SKM-1 treated with dmso at 0.1 percent for 144 hours (cell line): ENCODE results near the gene P3H2.

Experiments
- DNase-seq: peaks from one replicate; lab custom pipeline; 2025; ENCODE audit not compliant: unreplicated experiment; lab: John Stamatoyannopoulos, UW

Gene P3H2

GRCh38 chr3:190019844-190020243, 100.9 kb downstream of the P3H2 start:
- no peak for DNase-seq

DNA sequence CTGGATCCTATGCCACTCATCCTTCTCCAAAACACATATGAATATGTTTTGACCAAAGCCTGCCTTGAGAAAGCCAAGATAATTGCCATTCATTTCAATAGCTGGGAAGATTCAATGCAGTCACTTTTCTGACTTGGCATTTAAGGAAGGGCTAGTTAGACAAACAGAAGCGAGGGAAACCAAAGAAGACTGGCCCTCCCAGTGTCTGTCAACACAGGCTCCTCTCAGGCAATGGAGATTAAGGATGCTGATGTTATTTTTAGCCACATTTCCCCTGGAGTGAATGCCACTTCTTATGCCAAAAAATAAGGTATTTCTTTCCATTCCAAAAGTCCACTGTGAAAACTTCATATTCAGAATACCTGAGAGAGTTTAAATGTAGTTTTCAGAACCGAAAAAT, 101.7 kb downstream of the P3H2 start:
- no peak for DNase-seq

DNA sequence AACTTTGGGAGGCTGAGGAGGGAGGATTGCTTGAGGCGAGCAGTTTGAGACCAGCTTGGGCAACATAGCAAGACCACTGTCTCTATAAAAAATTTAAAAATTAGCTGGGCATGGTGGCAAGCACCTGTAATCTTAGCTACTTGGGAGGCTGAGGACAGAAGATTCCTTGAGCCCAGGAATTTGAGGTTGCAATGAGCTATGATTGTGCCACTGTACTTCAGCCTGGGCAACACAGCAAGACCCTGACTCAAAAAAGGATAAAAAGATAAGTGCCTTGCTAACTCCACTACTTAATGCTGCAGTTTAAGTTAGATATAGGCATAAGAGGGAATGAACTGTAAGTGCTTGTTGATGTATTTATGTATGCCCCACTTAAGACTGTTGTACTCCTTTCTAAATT, 102.2 kb downstream of the P3H2 start:
- no peak for DNase-seq

GRCh38 chr3:190017521-190018288, 103.0 kb downstream of the P3H2 start:
- no peak for DNase-seq

DNA sequence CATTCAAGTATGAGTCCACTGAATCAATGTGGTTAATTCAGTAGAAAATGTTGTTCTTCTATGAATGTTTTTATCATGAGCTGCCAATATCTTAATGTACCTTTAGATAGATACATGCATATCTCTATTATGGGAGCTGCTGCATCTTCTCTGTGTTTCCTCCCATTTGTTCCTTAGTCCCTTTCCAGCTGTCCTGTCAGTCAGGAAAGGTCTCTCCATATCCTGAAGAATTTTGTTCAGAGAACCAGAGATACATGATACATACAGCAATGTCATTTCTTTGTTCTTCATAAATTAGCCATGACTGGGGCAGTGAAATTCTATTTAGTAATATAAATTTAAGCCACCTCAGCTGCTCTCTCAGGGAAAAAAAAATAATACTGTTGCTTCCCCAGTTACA, 103.7 kb downstream of the P3H2 start:
- DNase-seq, result no peak

- no peak for DNase-seq
These were observed 105.8 kb downstream of the P3H2 start for GRCh38 chr3:190014940-190015339.

DNA sequence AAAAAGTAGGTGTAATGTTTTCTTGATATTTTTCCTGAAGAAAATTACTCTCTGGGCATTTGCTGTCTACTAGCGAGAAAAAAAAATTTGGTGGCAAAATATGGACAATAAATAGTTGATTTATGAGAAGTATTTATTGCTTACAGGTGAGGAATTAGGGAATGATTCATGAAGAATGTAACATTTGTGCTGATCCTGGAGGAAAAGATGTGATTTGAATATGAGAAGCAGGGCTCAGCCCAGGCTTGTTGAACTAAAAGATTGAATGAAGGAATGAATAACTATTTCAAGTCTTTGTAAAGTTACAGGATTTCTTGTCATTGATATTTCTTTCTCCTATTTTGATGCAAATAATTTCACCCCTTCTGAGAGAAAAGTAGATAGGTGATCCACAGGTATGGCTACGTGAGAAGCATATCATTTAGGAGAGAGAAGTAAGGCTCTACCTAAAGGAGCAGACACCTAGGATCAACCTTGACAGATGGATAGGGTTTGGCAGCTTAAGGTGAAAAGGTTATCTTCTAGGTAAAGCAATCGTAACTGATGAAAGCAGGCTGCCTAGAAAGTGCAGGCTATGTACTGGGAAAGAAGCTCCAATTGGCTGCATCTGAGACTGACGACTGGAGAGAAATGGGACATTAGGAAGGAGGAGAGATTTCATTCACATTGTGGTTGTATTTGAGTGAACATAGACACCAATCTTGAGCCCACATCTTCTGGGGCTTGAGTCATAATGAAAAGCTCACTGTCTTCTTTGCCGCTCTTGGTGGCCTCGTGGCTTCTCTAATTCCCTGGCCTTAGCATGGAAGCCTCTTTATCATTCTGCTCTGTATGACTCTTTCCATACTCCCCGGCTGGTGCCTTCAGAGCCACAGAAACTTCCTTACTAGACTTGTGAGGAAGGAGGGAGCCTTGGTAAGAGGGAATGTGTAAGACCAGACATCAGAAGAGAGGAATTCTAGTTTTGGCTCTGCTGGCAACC, 106.5 kb downstream of the P3H2 start:
- no peak for DNase-seq

GRCh38 chr3:190012784-190013183, 107.9 kb downstream of the P3H2 start:
- DNase-seq, result no peak

DNA sequence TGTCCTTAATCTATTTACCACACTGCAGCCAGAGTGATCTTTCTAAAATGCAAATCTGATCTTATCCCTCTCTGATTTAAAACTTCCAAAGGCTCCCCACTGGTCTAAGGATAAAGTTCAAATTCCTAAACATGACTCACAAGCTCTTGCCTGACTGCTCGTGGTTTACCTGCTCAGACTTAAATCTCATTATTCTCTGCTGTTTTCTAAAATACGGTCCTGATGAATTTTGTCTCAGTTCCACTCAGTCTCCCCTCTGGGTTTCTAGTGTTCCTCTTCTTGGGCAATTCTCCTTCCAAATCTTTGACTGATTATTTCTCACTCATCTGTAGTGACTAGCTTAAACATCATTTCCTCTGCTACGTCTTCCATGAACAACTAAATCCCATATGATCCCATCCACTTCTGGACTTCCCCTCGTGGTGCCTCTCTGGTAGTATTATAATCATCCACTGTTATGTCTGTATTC, 108.3 kb downstream of the P3H2 start:
- DNase-seq, result no peak

- DNase-seq, result no peak
These were observed 110.2 kb downstream of the P3H2 start for GRCh38 chr3:190010486-190010885.

GRCh38 chr3:190009614-190010013, 111.1 kb downstream of the P3H2 start:
- DNase-seq, result no peak

GRCh38 chr3:190008432-190008831, 112.3 kb downstream of the P3H2 start:
- no peak for DNase-seq

- DNase-seq, result no peak
These were observed 115.2 kb downstream of the P3H2 start for GRCh38 chr3:190005343-190006113.

GRCh38 chr3:190004656-190005055, 116.0 kb downstream of the P3H2 start:
- no peak for DNase-seq

DNA sequence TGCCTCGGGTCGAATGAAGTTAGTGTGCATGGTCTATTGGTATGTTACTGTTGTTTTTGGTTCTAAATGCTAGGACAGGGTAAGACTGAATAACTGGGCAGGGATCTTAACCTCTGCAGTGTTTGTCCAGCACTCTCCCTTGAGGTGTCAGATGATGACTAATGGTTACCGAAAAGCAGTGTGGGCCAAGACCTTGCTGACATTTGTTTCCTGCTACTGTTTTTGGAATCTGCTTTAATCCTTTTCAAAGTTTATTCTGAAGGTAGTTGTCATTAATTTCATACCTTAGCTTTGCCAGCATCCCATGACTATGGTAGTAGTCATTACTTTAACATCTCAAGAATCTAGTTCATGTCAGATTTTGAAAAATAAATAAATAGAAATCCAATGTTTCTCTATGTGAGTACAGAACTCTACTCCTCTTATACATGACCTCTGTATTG, 117.0 kb downstream of the P3H2 start:
- DNase-seq, result no peak

- no peak for DNase-seq
These were observed 117.6 kb downstream of the P3H2 start for GRCh38 chr3:190003068-190003467.

DNA sequence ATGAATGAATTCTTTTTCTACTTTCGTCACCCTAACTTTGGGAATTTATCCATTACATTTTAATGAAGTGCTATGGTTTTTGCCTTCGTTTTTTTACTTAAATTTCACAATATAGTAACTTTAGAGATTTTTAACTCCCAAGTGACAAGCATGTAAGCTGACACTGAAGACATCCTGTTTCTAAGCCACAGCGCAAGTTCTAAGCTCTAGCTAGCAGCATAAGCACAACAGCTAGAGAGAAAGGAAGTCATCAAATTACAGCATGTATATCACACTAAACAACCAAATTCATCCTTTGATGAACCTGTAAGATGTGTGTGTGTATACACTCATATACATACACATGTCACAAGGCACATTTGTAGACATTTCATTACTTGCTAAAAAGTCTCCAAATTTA, 119.3 kb downstream of the P3H2 start:
- no peak for DNase-seq

GRCh38 chr3:190000861-190001196, 119.9 kb downstream of the P3H2 start:
- no peak for DNase-seq

- DNase-seq, result no peak
These were observed 120.4 kb downstream of the P3H2 start for GRCh38 chr3:190000187-190000860.

DNA sequence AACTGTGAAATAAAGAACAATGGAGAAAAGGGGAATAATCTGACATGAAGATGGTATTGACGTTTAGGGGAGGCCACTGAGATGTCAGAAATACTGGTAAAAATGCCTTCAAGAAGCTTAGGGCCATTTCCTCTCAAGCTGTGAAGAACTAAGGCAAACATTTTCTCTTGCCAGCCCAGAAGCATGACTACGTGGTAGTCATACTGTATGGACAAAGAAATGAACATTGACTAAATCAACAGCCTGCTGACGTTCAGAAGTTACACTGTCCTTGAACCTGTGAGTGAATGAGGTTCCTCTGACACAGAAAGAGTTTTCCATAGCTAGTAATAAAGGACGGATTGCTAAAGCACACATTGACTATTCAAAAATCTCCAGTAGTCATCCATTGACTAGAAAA, 121.0 kb downstream of the P3H2 start:
- DNase-seq, result no peak

- no peak for DNase-seq
These were observed 125.6 kb downstream of the P3H2 start for GRCh38 chr3:189995129-189995528.
